ENCODE results near the gene TSG101.

DNA sequence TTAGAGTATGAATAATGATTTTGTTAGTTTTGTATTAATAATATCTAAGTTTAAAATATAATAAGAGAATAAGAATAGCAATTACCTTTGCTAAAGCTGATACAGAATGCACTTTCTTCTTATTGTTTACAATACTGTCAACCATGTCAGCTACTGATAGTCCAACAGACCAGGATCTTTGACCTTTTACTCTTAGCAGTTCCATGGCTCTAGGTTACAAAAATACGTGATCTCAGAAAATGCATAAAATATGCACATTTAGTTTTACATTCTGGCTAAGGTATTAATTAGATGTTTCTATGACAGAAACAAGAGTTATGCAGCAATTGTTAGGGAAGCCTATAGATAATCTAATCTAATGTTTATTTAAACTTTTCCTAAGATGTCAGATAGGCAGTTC, 7.5 kb upstream of the TSG101 start:
- no peak for TF ChIP-seq EZH2 (IDR thresholded peaks at IDR 0.05; ENCODE audit: low read length)
- TF ChIP-seq, protein P1, sequence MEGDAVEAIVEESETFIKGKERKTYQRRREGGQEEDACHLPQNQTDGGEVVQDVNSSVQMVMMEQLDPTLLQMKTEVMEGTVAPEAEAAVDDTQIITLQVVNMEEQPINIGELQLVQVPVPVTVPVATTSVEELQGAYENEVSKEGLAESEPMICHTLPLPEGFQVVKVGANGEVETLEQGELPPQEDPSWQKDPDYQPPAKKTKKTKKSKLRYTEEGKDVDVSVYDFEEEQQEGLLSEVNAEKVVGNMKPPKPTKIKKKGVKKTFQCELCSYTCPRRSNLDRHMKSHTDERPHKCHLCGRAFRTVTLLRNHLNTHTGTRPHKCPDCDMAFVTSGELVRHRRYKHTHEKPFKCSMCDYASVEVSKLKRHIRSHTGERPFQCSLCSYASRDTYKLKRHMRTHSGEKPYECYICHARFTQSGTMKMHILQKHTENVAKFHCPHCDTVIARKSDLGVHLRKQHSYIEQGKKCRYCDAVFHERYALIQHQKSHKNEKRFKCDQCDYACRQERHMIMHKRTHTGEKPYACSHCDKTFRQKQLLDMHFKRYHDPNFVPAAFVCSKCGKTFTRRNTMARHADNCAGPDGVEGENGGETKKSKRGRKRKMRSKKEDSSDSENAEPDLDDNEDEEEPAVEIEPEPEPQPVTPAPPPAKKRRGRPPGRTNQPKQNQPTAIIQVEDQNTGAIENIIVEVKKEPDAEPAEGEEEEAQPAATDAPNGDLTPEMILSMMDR (optimal IDR thresholded peaks at IDR 0.05 in 1 of 3, IDR thresholded peaks at IDR 0.05 in 1 of 3, conservative IDR thresholded peaks at IDR 0.05 in 1 of 3; ENCODE audit: extremely low read depth in 1 of 3, insufficient read depth in 2 of 3, low read length in 3 of 3): no peak

Data from keratinocyte (primary cell).